Subcutaneous abdominal adipose tissue (tissue), 5 donors: ENCODE data around the gene SLC25A47.

ENCODE experiments used
- H3K27ac ChIP-seq: one replicate; pipeline ENCODE4 v1.7.0; 2013; ENCODE audit warnings: low read depth, mild to moderate bottlenecking, inconsistent platforms, low read length, moderate library complexity
- H3K27me3 ChIP-seq, 5 donors: one replicate each; pipeline ENCODE4 v1.7.0; 2013; ENCODE audit warnings: low read length in 5 of 5, inconsistent platforms in 1 of 5; ENCODE audit not compliant: control insufficient read depth in 5 of 5, insufficient read depth in 4 of 5
- H3K36me3 ChIP-seq, 5 donors: one replicate each; pipeline ENCODE4 v1.7.0; 2013; ENCODE audit warnings: low read length in 5 of 5; ENCODE audit not compliant: control insufficient read depth in 5 of 5, insufficient read depth in 5 of 5
- H3K4me1 ChIP-seq, 5 donors: one replicate each; pipeline ENCODE4 v1.7.0; 2013; ENCODE audit warnings: low read length in 5 of 5, mild to moderate bottlenecking in 3 of 5, moderate library complexity in 1 of 5; ENCODE audit not compliant: control insufficient read depth in 5 of 5, insufficient read depth in 5 of 5
- H3K4me3 ChIP-seq, 5 donors: one replicate each; pipeline ENCODE4 v1.7.0; 2013; ENCODE audit warnings: low read length in 5 of 5, low read depth in 1 of 5
- H3K9ac ChIP-seq, 5 donors: one replicate each; pipeline ENCODE4 v1.7.0; 2013; ENCODE audit warnings: low read length in 5 of 5, mild to moderate bottlenecking in 4 of 5, moderate library complexity in 3 of 5
- H3K9me3 ChIP-seq, 5 donors: one replicate each; pipeline ENCODE4 v1.7.0; 2013; ENCODE audit warnings: low read length in 5 of 5; ENCODE audit not compliant: control insufficient read depth in 5 of 5
- donor health status: healthy.
- donor health status: healthy.
- donor health status: healthy.
- donor health status: healthy.
- donor health status: healthy.

SLC25A47 gene

DNA sequence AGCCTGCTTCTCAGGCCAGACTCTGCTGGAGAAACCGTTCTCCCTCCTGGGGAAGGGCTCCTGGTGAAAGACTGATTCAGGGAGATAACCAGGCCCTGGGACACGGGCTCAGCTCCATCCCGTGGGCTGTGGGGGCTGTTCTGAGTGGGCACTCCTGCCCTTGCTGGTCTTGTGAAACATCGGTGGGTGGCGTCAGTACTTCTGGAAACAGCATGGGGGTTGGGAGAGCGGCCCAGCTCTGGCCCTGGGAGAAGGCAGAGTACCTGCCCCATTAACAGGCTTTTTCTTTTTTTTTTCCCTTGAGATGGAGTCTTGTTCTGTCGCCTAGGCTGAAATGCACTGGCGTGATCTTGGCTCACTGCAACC is 786 bp downstream of the SLC25A47 start:
- H3K4me1 ChIP-seq, result no peaks in the 10 kb centered on the region
- no peak overlapping the region for H3K27ac ChIP-seq
- H3K9ac ChIP-seq, result no peak overlapping the region
- no peaks in the 10 kb centered on the region for H3K27me3 ChIP-seq
- no peak overlapping the region for H3K4me3 ChIP-seq
- no peaks in the 10 kb centered on the region for H3K9me3 ChIP-seq
- no peaks in the 10 kb centered on the region for H3K36me3 ChIP-seq

DNA sequence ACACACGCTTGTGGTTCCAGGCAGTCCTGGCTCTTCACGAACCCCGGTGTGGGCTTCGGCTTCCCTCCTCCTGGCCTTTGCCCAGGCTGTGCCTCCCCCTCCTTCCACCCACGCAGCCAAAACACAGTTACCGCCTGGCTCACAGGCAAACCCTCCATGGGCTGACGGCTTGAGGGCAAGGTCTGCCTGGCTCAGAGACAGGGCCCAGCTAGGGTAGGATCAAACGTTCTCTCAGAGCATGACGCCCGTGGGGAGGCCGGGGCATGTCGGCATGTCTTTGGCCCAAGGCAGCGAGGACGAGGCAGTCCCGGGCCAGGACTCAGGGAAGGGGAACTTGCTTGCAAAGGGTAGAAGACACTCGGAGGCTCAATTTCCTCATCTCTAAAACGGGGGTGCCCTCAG is 2.1 kb downstream of the SLC25A47 start:
- H3K9ac ChIP-seq, result no peak overlapping the region
- no peaks in the 10 kb centered on the region for H3K27me3 ChIP-seq
- no peaks in the 10 kb centered on the region for H3K4me1 ChIP-seq
- no peak overlapping the region for H3K27ac ChIP-seq
- H3K9me3 ChIP-seq, result no peaks in the 10 kb centered on the region
- no peaks in the 10 kb centered on the region for H3K36me3 ChIP-seq
- no peak overlapping the region for H3K4me3 ChIP-seq

DNA sequence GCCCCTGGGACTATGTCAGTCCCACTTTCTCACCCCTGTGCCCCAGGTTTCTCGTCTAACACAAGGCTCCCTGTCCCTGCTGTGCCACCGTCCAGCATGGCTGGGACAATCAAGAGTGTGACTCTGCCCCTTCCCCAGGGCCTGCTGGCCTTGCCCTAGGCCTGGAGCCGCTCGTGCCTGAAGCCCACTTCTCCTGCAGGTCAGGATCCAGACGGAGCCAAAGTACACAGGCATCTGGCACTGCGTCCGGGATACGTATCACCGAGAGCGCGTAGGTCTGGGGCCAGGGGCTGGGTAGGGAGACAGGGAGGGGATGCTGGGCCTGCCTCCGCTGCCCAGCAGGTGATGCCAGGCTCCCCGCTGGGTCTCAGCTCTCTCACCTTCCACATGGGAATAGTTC is 2.8 kb downstream of the SLC25A47 start:
- Histone ChIP-seq H3K9me3 (no peaks in the 10 kb centered on the region), H3K27ac (no peak overlapping the region), H3K27me3 (no peaks in the 10 kb centered on the region), H3K9ac (no peak overlapping the region), H3K4me3 (no peak overlapping the region), H3K36me3 (no peaks in the 10 kb centered on the region), H3K4me1 (no peaks in the 10 kb centered on the region)

DNA sequence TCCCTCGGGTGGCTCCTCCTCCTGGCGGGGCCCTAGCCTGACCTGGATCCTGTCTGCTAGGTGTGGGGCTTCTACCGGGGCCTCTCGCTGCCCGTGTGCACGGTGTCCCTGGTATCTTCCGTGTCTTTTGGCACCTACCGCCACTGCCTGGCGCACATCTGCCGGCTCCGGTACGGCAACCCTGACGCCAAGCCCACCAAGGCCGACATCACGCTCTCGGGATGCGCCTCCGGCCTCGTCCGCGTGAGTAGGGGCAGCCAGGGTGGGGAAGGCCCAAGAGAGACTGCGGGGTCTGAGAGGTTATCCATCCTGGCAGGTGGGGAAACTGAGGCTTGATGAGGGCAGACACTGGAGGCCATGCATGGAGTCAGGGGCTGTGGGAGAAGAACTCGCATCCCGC is 4.0 kb downstream of the SLC25A47 start:
- H3K9ac ChIP-seq, result no peak overlapping the region
- H3K27ac ChIP-seq, result no peak overlapping the region
- no peak overlapping the region for H3K4me3 ChIP-seq
- no peaks in the 10 kb centered on the region for H3K36me3 ChIP-seq
- no peaks in the 10 kb centered on the region for H3K9me3 ChIP-seq
- no peaks in the 10 kb centered on the region for H3K27me3 ChIP-seq
- no peaks in the 10 kb centered on the region for H3K4me1 ChIP-seq

DNA sequence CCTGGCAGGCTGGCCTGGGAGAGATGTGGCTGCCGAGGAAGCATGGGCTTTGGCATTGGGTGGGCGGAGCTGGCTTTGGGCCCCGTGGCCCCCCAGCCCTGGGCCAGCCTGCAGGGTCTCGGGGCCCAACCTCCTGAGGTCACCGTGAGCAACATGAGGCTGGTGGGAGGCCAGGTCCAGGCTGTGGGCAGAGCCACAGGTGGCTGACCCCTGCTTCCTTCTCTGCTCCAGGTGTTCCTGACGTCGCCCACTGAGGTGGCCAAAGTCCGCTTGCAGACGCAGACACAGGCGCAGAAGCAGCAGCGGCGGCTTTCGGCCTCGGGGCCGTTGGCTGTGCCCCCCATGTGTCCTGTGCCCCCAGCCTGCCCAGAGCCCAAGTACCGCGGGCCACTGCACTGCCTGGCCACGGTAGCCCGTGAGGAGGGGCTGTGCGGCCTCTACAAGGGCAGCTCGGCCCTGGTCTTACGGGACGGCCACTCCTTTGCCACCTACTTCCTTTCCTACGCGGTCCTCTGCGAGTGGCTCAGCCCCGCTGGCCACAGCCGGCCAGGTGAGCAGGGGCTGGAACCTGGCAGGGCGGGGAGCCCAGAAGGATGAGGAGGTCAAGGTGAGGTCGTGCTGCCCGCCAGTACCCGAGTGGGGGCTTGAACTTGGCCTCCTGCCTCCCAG is 5.5 kb downstream of the SLC25A47 start:
- H3K4me3 ChIP-seq, result no peak overlapping the region
- no peak overlapping the region for H3K27ac ChIP-seq
- no peaks in the 10 kb centered on the region for H3K9me3 ChIP-seq
- no peak overlapping the region for H3K9ac ChIP-seq
- peaks cover 0 to 9% (median 5%) of the 10 kb centered on the region in 5 donors for H3K4me1 ChIP-seq
- peaks cover 0 to 10% (median 2%) of the 10 kb centered on the region in 5 donors for H3K36me3 ChIP-seq
- no peaks in the 10 kb centered on the region for H3K27me3 ChIP-seq

DNA sequence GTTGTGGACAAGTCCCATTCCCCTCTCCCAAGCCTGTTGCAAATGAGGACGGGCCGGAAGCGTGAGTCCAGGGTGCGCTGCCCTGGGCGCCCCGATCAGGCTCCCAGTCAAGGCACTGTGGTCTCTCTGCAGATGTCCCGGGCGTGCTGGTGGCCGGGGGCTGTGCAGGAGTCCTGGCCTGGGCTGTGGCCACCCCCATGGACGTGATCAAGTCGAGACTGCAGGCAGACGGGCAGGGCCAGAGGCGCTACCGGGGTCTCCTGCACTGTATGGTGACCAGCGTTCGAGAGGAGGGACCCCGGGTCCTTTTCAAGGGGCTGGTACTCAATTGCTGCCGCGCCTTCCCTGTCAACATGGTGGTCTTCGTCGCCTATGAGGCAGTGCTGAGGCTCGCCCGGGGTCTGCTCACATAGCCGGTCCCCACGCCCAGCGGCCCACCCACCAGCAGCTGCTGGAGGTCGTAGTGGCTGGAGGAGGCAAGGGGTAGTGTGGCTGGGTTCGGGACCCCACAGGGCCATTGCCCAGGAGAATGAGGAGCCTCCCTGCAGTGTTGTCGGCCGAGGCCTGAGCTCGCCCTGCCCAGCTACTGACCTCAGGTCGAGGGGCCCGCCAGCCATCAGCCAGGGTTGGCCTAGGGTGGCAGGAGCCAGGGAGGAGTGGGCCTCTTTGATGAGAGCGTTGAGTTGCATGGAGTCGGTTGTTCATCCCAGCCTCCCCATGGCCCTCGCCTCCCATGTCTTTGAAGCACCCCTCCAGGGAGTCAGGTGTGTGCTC is 6.3 kb downstream of the SLC25A47 start:
- H3K9me3 ChIP-seq, result no peaks in the 10 kb centered on the region
- peaks cover 0 to 16% (median 10%) of the 10 kb centered on the region in 5 donors for H3K36me3 ChIP-seq
- H3K4me1 ChIP-seq, result peaks cover 0 to 17% (median 9%) of the 10 kb centered on the region in 5 donors
- H3K4me3 ChIP-seq, result no peak overlapping the region
- H3K9ac ChIP-seq, result no peak overlapping the region
- no peak overlapping the region for H3K27ac ChIP-seq
- H3K27me3 ChIP-seq, result no peaks in the 10 kb centered on the region

DNA sequence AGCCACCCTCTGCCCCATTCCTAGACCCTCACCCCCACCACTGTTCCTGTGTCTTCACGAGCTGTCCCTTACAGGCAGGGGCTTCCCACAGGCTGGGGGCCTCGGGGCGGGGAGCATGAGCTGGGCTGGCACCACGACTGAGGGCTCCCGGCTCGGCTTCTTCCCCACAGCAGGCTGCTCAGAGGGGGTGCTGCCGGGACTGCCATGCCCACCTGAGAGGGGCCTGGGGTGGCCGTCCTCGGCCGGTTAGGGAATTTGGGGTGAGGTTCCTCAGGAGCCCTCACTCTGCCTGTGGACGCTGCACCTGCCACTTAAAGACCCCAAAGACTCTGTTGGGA is 6.8 kb downstream of the SLC25A47 start:
- H3K4me3 ChIP-seq, result no peak overlapping the region
- no peak overlapping the region for H3K9ac ChIP-seq
- no peak overlapping the region for H3K27ac ChIP-seq
- H3K36me3 ChIP-seq, result peaks cover 0 to 22% (median 16%) of the 10 kb centered on the region in 5 donors
- H3K27me3 ChIP-seq, result no peaks in the 10 kb centered on the region
- H3K4me1 ChIP-seq, result peaks cover 0 to 17% (median 9%) of the 10 kb centered on the region in 5 donors
- no peaks in the 10 kb centered on the region for H3K9me3 ChIP-seq

DNA sequence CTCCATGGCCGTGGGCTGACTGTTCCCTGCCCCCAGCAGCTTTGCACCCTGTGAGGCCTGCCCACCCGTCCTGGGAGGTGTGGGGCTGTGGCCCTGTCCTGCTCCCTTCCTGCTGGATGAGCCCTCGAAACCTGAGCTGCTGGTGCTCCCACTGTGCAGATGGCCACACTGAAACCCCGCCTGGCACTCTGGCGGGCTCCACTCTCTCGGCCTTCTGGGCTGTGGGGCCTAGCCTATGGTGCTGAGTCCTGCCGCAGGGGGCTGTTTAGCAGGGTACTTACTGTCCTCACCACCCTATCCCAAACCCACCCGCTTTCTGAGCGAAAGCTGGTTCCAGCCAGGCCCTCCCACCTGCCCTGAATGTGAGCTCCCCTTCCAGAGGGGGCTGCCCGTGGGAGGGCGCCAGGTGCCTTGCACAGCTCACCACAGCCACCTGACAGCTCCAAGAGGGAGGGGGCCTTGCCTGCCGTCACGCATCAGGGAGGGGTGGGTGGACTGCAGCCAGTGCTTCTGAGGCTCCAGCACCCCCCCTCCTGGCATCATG is 7.3 kb downstream of the SLC25A47 start:
- Histone ChIP-seq H3K4me1 (peaks cover 0 to 17% (median 9%) of the 10 kb centered on the region in 5 donors), H3K9me3 (no peaks in the 10 kb centered on the region), H3K9ac (no peak overlapping the region), H3K36me3 (peaks cover 0 to 24% (median 19%) of the 10 kb centered on the region in 5 donors), H3K27ac (no peak overlapping the region), H3K4me3 (no peak overlapping the region), H3K27me3 (no peaks in the 10 kb centered on the region)

DNA sequence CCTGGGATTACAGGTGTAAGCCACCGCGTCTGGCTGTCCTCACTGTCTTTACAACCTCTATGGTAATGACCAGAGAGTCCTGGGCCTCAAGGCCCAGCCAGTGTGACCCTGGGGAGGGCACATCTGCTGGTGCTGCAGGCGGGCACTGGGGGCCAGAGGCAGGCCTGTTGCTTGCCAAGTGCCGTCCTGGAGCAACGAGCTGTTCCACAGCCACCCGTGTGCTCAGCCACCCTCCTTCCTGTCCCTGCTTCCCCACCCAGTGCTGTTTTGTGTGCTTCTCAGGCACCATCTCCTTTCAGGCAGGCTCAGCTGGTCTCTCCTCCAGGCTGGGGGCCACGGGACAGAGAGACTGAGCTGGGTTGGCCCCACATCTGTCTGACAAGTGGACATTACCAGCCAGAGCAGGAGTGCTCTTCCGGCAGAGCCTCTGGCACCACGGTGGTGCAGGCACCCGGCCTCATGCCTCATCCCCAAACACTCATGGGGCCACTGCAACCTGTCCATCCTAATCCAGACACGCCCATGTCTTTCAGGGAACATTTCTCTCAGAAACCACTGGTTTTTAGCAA is 9.0 kb downstream of the SLC25A47 start:
- no peak overlapping the region for H3K4me3 ChIP-seq
- peaks cover 0 to 37% (median 28%) of the 10 kb centered on the region in 5 donors for H3K36me3 ChIP-seq
- no peak overlapping the region for H3K27ac ChIP-seq

DNA sequence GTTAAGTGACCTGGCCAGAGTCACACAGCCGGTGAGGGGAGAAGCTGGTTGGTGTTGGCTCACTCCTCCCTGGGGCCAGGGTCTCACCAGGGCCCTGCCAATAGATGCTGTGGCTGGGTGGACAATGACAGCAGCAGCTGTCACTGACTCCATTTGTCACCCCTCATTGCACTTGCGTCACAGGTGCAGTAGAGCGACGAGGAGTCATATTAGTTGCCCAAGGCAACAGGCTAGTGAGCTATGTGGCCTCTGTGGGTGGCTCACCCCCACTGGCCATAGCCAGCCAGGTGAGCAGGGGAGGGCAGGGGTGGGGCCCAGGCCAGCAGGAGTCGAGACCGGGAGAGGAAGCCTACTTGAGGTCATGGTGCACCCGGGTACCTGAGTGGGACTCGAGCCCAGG is 9.7 kb downstream of the SLC25A47 start:
- no peaks in the 10 kb centered on the region for H3K9me3 ChIP-seq
- H3K36me3 ChIP-seq, result peaks cover 0 to 43% (median 34%) of the 10 kb centered on the region in 5 donors
- H3K9ac ChIP-seq, result no peak overlapping the region
- peaks cover 0 to 17% (median 9%) of the 10 kb centered on the region in 5 donors for H3K4me1 ChIP-seq
- no peaks in the 10 kb centered on the region for H3K27me3 ChIP-seq
- no peak overlapping the region for H3K27ac ChIP-seq
- no peak overlapping the region for H3K4me3 ChIP-seq

More for the DNA sequence above, 9.0 kb downstream of the SLC25A47 start:
- Histone ChIP-seq H3K9ac (no peak overlapping the region), H3K9me3 (no peaks in the 10 kb centered on the region), H3K4me1 (peaks cover 0 to 17% (median 9%) of the 10 kb centered on the region in 5 donors), H3K27me3 (no peaks in the 10 kb centered on the region)
